WERI-Rb-1 (cell line): ENCODE data around the gene SLC9A3.

Experiments used
- DNase-seq: peaks from one replicate; pipeline ENCODE4 v3.0.0-alpha.2; 2020
- H3K27ac ChIP-seq: fragments of 250-450 bp; sonication (Bioruptor Pico); 2 replicates; pipeline ENCODE4 v1.5.1; 2020; ENCODE audit warnings: mild to moderate bottlenecking, moderate library complexity
- H3K27me3 ChIP-seq: fragments of 250-450 bp; sonication (Bioruptor Pico); 2 replicates; pipeline ENCODE4 v1.5.1; 2021; ENCODE audit warnings: mild to moderate bottlenecking, low read depth, moderate library complexity; ENCODE audit not compliant: insufficient read depth, severe bottlenecking
- H3K36me3 ChIP-seq: fragments of 250-450 bp; sonication (Bioruptor Pico); 2 replicates; pipeline ENCODE4 v1.5.1; 2020; ENCODE audit warnings: mild to moderate bottlenecking, moderate library complexity
- H3K4me3 ChIP-seq: 2 replicates; pipeline ENCODE4 v1.5.1; 2011; ENCODE audit warnings: low read depth, mild to moderate bottlenecking, control low read depth, low read length
- H3K9me3 ChIP-seq: fragments of 250-450 bp; sonication (Bioruptor Pico); 2 replicates; pipeline ENCODE4 v1.5.1; 2021; ENCODE audit warnings: mild to moderate bottlenecking, moderate library complexity; ENCODE audit not compliant: severe bottlenecking
- CTCF ChIP-seq: IDR thresholded peaks from 2 replicates; pipeline ENCODE4 v1.5.1; 2011; ENCODE audit warnings: low read depth, mild to moderate bottlenecking, control low read depth, inconsistent platforms, low read length

The SLC9A3 gene

DNA sequence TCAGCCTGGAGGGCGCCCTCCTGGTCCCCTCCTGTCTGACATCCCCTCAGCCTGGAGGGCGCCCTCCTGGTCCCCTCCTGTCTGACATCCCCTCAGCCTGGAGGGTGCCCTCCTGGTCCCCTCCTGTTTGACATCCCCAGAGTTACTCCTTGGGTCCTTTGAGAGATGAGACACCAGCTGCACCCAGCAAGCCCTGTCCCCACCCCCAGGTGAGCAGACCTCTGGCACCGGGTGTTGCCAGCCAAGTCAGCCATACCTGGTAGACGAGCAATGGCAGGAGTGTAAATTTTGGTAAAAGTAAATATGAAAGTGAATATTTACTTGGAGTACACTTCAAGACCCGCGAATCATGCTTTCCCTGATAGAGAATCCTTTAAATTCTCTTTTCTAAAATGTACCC is 55.8 kb downstream of the SLC9A3 start:
- Histone ChIP-seq H3K36me3 (peaks cover 48% of the 10 kb centered on the region), H3K4me3 (no peak overlapping the region), H3K27me3 (no peaks in the 10 kb centered on the region), H3K9me3 (no peaks in the 10 kb centered on the region), H3K27ac (no peak overlapping the region)
- peak; percentile 4 for DNase-seq
- TF ChIP-seq CTCF = no peak

DNA sequence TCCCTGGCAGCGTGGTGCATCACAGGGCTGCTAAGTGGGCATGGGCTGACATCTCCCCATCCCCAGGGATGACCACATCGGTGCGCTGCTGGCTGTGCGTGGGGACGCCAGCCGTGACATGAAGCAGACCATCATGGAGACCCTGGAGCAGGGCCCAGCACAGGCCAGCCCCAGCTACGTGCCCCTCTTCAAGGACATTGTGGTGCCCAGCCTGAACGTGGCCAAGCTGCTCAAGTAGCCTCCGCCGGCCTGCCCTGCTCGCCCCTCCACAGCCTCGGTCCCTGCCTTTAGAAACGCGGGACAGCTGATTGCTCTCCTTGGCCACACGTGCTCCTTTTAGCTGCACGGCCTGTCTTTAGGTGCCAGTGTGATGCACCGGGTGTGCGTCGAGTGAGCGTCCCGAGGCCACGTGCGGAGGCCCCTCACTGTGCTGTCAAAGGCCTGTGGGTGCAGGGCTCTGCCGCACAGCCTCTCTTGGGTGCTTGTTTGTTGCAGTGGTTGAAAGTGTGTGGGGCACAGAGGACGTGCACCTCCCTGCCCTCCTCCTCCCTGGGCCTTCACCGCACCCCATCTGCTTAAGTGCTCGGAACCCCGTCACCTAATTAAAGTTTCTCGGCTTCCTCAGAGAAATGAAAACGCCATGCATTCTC is 57.5 kb downstream of the SLC9A3 start:
- H3K36me3 ChIP-seq = peaks cover 55% of the 10 kb centered on the region

GRCh38 chr5:465591-466403 is 58.5 kb downstream of the SLC9A3 start:
- TF ChIP-seq CTCF = no peak
- peaks cover 48% of the 10 kb centered on the region for H3K36me3 ChIP-seq
- no peak overlapping the region for H3K27ac ChIP-seq

More for the DNA sequence above, 57.5 kb downstream of the SLC9A3 start:
- no peaks in the 10 kb centered on the region for H3K27me3 ChIP-seq
- DNase-seq = peak; percentile 7
- TF ChIP-seq CTCF = no peak
- H3K9me3 ChIP-seq = no peaks in the 10 kb centered on the region
- H3K27ac ChIP-seq = no peak overlapping the region
- no peak overlapping the region for H3K4me3 ChIP-seq

GRCh38 chr5:464843-465590 is 59.2 kb downstream of the SLC9A3 start:
- peaks cover 50% of the 10 kb centered on the region for H3K36me3 ChIP-seq
- no peaks in the 10 kb centered on the region for H3K9me3 ChIP-seq
- no peak overlapping the region for H3K27ac ChIP-seq
- TF ChIP-seq CTCF = no peak
- peak; percentile 11 for DNase-seq
- no peak overlapping the region for H3K4me3 ChIP-seq
- H3K27me3 ChIP-seq = no peaks in the 10 kb centered on the region

More at GRCh38 chr5:465591-466403, 58.5 kb downstream of the SLC9A3 start:
- DNase-seq = peak; percentile 7
- H3K4me3 ChIP-seq = no peak overlapping the region
- no peaks in the 10 kb centered on the region for H3K27me3 ChIP-seq
- no peaks in the 10 kb centered on the region for H3K9me3 ChIP-seq

- no peak for TF ChIP-seq CTCF
- Histone ChIP-seq H3K27me3 (no peaks in the 10 kb centered on the region), H3K9me3 (no peaks in the 10 kb centered on the region), H3K27ac (no peak overlapping the region), H3K36me3 (peaks cover 48% of the 10 kb centered on the region), H3K4me3 (no peak overlapping the region)
- no peak for DNase-seq
Measured at GRCh38 chr5:464446-464842, 59.8 kb downstream of the SLC9A3 start.
